ENCODE results near the gene SPTAN1.

DNA sequence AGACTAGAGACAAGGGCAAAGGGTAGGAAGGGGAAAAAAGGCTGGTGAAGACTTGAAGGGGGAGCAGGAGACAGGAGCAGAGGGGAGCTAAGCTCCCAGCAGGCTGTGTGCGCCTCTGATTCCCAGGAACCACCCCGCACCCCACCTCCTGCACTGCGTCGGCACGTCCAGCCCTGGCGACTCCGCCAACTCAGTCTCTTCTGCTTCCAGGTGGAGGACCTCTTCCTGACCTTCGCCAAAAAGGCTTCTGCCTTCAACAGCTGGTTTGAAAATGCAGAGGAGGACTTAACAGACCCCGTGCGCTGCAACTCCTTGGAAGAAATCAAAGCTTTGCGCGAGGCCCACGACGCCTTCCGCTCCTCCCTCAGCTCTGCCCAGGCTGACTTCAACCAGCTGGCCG lies 73.8 kb downstream of the SPTAN1 start:
- TF ChIP-seq, protein P1, sequence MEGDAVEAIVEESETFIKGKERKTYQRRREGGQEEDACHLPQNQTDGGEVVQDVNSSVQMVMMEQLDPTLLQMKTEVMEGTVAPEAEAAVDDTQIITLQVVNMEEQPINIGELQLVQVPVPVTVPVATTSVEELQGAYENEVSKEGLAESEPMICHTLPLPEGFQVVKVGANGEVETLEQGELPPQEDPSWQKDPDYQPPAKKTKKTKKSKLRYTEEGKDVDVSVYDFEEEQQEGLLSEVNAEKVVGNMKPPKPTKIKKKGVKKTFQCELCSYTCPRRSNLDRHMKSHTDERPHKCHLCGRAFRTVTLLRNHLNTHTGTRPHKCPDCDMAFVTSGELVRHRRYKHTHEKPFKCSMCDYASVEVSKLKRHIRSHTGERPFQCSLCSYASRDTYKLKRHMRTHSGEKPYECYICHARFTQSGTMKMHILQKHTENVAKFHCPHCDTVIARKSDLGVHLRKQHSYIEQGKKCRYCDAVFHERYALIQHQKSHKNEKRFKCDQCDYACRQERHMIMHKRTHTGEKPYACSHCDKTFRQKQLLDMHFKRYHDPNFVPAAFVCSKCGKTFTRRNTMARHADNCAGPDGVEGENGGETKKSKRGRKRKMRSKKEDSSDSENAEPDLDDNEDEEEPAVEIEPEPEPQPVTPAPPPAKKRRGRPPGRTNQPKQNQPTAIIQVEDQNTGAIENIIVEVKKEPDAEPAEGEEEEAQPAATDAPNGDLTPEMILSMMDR (IDR thresholded peaks at IDR 0.05): no peak
- TF ChIP-seq POLR2A (IDR thresholded peaks at IDR 0.05): no peak
